Measurements from ENCODE around the gene NME7.

DNA sequence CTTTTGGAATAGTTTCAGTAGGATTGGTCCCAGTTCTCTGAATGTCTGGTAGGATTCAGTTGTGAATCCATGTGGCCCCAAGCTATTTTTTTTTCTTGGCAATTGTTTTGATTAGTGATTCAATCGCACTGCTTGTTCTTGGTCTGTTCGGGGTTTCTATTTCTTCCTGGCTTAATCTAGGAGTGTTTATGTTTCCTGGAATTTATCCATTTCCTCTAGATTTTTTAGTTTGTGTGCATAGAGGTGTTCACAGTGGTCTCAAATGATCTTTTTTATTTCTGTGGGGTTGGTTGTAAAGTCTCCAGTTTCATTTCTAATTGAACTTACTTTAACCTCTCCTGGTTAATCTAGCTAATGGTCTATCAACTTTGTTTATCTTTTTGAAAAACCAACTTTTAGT is 117.6 kb downstream of the NME7 start:
- TF ChIP-seq CTCF (tag by site-specific recombination; IDR thresholded peaks at IDR 0.05) (no peak), REPIN1 (tag by site-specific recombination; IDR thresholded peaks at IDR 0.05; ENCODE audit: low read depth) (no peak), OSR2 (tag by site-specific recombination; IDR thresholded peaks at IDR 0.05) (no peak), SETDB1 (IDR thresholded peaks at IDR 0.05; ENCODE audit: insufficient read length, low read length) (no peak), ZBTB48 (tag by site-specific recombination; IDR thresholded peaks at IDR 0.05) (no peak), GLI4 (tag by site-specific recombination; IDR thresholded peaks at IDR 0.05) (no peak), ZNF48 (tag by site-specific recombination; IDR thresholded peaks at IDR 0.05) (no peak), HOXD13 (CRISPR knock-in tag; IDR thresholded peaks at IDR 0.05; ENCODE audit: borderline replicate concordance) (no peak), ZNF560 (tag by site-specific recombination; IDR thresholded peaks at IDR 0.05; ENCODE audit: borderline replicate concordance) (no peak), ZNF292 (tag by site-specific recombination; IDR thresholded peaks at IDR 0.05; ENCODE audit: borderline replicate concordance, low read depth) (no peak)
- TF ChIP-seq, protein P1, sequence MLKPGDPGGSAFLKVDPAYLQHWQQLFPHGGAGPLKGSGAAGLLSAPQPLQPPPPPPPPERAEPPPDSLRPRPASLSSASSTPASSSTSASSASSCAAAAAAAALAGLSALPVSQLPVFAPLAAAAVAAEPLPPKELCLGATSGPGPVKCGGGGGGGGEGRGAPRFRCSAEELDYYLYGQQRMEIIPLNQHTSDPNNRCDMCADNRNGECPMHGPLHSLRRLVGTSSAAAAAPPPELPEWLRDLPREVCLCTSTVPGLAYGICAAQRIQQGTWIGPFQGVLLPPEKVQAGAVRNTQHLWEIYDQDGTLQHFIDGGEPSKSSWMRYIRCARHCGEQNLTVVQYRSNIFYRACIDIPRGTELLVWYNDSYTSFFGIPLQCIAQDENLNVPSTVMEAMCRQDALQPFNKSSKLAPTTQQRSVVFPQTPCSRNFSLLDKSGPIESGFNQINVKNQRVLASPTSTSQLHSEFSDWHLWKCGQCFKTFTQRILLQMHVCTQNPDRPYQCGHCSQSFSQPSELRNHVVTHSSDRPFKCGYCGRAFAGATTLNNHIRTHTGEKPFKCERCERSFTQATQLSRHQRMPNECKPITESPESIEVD (tag by site-specific recombination; IDR thresholded peaks at IDR 0.05): peak; percentile 66

All from HEK293 (cell line).